Tibial nerve (tissue), 4 donors: ENCODE measurements around the gene EPHX1. TPM values are rescaled to one million over a fixed set of nuclear protein-coding genes. Genes with fewer than 3 reads are reported as not detected.

ENCODE experiments used
- DNase-seq, 2 donors: peaks; one replicate each; pipeline ENCODE4 v3.0.0-alpha.2; 2019; ENCODE audit warnings: low spot score in 2 of 2
- H3K27ac ChIP-seq, 4 donors: fragments of 200-600 bp; sonication (generic) in 3 of 4; one replicate each; pipeline ENCODE4 v1.5.1; 2017 to 2019; ENCODE audit warnings: mild to moderate bottlenecking in 1 of 4
- H3K27me3 ChIP-seq, 2 donors: fragments of 200-600 bp; sonication (generic) in 1 of 2; one replicate each; pipeline versions ENCODE4 v1.5.1 to v1.6.0; 2017 to 2019
- H3K36me3 ChIP-seq, 3 donors: fragments of 200-600 bp; sonication (generic); one replicate each; pipeline ENCODE4 v1.5.1; 2018 to 2019
- H3K4me1 ChIP-seq, 4 donors: fragments of 200-600 bp; sonication (generic) in 3 of 4; one replicate each; pipeline ENCODE4 v1.5.1; 2017 to 2019
- H3K4me3 ChIP-seq, 4 donors: fragments of 200-600 bp; sonication (generic) in 3 of 4; one replicate each; pipeline ENCODE4 v1.5.1; 2017 to 2019; ENCODE audit warnings: mild to moderate bottlenecking in 1 of 4, moderate library complexity in 1 of 4
- H3K9me3 ChIP-seq, 4 donors: fragments of 200-600 bp; sonication (generic) in 3 of 4; one replicate each; pipeline ENCODE4 v1.5.1; 2017 to 2019
- CTCF ChIP-seq, 5 experiments: fragments of 200-600 bp in 3 of 5; fragments of 450-650 bp in 2 of 5; sonication (generic) in 3 of 5; IDR thresholded peaks; one replicate each; pipeline ENCODE4 v1.5.1; 2016 to 2019; ENCODE audit warnings: antibody characterized with exemption in 5 of 5, mild to moderate bottlenecking in 3 of 5, moderate library complexity in 2 of 5
- EP300 ChIP-seq, 2 donors: sonication (generic); formaldehyde crosslinking; IDR thresholded peaks; one replicate each; pipeline ENCODE4 v1.6.1; 2017; ENCODE audit warnings: antibody characterized with exemption in 2 of 2, mild to moderate bottlenecking in 1 of 2
- POLR2A ChIP-seq, 2 donors: fragments of 450-650 bp; IDR thresholded peaks; one replicate each; pipeline ENCODE4 v1.6.1; 2017; ENCODE audit warnings: antibody characterized with exemption in 2 of 2, mild to moderate bottlenecking in 2 of 2, moderate library complexity in 2 of 2
- WGBS, 2 donors: methylation state at CpG; one replicate each; pipeline ENCODE4 v1.1.5; 2018; 5-methylcytosine and 5-hydroxymethylcytosine counted together
- total RNA-seq, 4 donors: library from RNA; depleted of rRNA; stranded (reverse); fragments of >200 nt; gene quantifications; one replicate each; pipeline ENCODE4 v1.1.0, GENCODE V29; 2016

The EPHX1 gene
- total RNA-seq, 4 donors from 2014 or later, result 80.1 to 203 (median 133) TPM

DNA sequence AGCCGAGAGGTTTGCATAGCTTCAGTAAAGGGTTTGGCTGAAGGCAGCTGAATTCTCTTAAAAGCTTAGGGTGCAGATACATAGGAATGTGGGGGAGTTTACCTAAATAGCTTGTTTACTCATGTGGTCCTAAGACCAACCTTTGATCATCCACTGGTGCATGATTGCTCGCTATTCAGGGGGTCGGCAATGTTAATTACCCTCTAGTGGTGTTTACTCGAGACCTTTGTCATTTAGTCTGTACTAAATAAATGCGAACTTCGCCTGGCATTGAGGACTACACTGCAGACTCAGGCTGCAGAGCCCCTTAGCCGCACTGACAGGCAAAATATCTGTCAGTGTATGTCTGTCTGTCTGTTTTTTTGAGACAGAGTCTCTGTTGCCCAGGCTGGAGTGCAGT, 40.4 kb downstream of the EPHX1 start:
- Histone ChIP-seq H3K4me1 (peaks cover 0 to 29% (median 5%) of the 10 kb centered on the region in 4 donors), H3K27ac (no peak overlapping the region), H3K4me3 (no peak overlapping the region), H3K36me3 (peaks cover 0 to 98% (median 16%) of the 10 kb centered on the region in 3 donors), H3K27me3 (no peaks in the 10 kb centered on the region), H3K9me3 (no peaks in the 10 kb centered on the region)
- WGBS, 2 donors, result 95% methylated on average over 7 of the region's 7 CpGs
- TF ChIP-seq CTCF (IDR thresholded peaks at IDR 0.05), result no peak
- DNase-seq, result no peak

GRCh38 chr1:225851805-225852204, 41.9 kb downstream of the EPHX1 start:
- Histone ChIP-seq H3K4me1 (peaks cover 0 to 29% (median 1%) of the 10 kb centered on the region in 4 donors), H3K4me3 (no peak overlapping the region), H3K27ac (no peak overlapping the region), H3K36me3 (peaks cover 0 to 98% (median 7%) of the 10 kb centered on the region in 3 donors), H3K27me3 (no peaks in the 10 kb centered on the region), H3K9me3 (no peaks in the 10 kb centered on the region)
- 43 to 51% methylated on average over 4 of the region's 4 CpGs for WGBS, 2 donors
- no peak for DNase-seq
- TF ChIP-seq POLR2A (IDR thresholded peaks at IDR 0.05) (no peak), EP300 (IDR thresholded peaks at IDR 0.05) (no peak), CTCF (IDR thresholded peaks at IDR 0.05) (no peak)

GRCh38 chr1:225852413-225853124, 42.6 kb downstream of the EPHX1 start:
- H3K27ac ChIP-seq, result no peak overlapping the region
- WGBS, 2 donors, result 83 to 88% methylated on average over 13 of the region's 13 CpGs
- DNase-seq, result no peak
- no peak overlapping the region for H3K4me3 ChIP-seq
- H3K4me1 ChIP-seq, result peaks cover 0 to 27% (median 1%) of the 10 kb centered on the region in 4 donors
- no peaks in the 10 kb centered on the region for H3K9me3 ChIP-seq
- no peaks in the 10 kb centered on the region for H3K27me3 ChIP-seq
- H3K36me3 ChIP-seq, result peaks cover 0 to 97% (median 5%) of the 10 kb centered on the region in 3 donors
- TF ChIP-seq CTCF (IDR thresholded peaks at IDR 0.05), result no peak
- no peak for TF ChIP-seq EP300 (IDR thresholded peaks at IDR 0.05)
- no peak for TF ChIP-seq POLR2A (IDR thresholded peaks at IDR 0.05)

DNA sequence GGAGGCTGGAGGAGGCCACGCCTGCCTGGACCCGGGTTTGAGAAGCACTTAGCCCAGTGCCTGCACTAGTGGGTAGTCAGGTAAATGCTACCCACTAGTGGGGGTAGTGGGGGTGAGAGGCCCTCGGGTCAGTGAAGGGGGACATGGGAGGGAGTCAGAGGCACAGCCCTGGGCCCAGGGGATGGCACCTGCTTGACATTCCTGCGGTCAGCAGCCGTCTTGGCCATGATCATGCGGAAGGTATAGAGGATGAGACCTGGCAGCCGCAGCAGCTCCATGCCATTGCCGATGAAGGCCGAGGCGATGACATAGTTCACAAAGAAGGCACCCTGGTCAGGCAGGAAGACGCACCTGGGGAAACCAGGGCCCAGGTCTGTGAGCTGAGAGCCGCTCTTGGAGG, 43.5 kb downstream of the EPHX1 start:
- Histone ChIP-seq H3K27me3 (no peaks in the 10 kb centered on the region), H3K27ac (no peak overlapping the region), H3K4me3 (no peak overlapping the region), H3K4me1 (peaks cover 0 to 20% (median 1%) of the 10 kb centered on the region in 4 donors), H3K36me3 (peaks cover 0 to 96% (median 5%) of the 10 kb centered on the region in 3 donors), H3K9me3 (no peaks in the 10 kb centered on the region)
- no peak for DNase-seq
- TF ChIP-seq POLR2A (IDR thresholded peaks at IDR 0.05) (no peak), EP300 (IDR thresholded peaks at IDR 0.05) (no peak), CTCF (IDR thresholded peaks at IDR 0.05) (no peak)
- WGBS, 2 donors, result 86 to 91% methylated on average over 12 of the region's 12 CpGs

DNA sequence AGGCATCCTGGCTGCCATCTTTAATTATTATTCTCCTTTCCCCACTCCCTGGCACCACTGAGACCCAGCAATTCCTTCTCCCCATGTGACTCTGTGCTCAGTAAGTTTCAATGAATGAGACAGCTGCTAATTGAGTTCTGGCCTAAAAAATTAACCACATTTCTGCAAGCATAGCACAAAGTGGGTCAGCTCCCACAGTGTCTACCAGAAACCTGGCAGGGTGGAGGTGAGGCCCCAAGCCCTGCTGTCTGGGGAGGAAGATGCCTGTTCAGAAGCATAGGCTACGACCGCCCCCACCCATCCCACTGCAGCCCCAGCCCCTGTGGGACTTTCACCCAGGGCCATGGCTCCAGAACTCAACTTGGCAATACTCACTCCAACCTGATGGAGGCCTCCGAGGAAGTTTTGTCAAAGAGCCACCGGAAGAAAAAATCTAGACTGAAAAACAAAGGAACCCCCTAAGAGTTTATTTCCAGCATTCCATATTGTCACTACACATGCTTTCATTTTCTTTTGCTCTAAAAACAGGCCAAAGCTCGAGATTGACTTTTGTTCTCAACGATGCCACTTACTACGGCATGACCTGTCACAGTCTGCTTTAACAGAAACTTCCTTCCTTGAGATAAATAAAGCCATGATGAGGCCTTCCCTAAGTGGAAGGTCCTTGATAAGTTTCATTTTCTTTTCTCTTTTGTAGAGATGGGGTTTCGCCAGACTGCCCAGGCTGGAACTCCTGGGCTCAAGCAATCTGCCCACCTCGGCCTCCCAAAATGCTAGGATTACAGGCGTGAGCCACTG, 45.8 kb downstream of the EPHX1 start:
- H3K4me3 ChIP-seq, result no peak overlapping the region

More for the DNA sequence above, 45.8 kb downstream of the EPHX1 start:
- Histone ChIP-seq H3K27me3 (no peaks in the 10 kb centered on the region), H3K9me3 (no peaks in the 10 kb centered on the region), H3K27ac (no peak overlapping the region), H3K4me1 (peaks cover 0 to 6% (median 0%) of the 10 kb centered on the region in 4 donors), H3K36me3 (peaks cover 0 to 96% (median 5%) of the 10 kb centered on the region in 3 donors)
- 78 to 87% methylated on average over 10 of the region's 10 CpGs for WGBS, 2 donors
- no peak for DNase-seq
- TF ChIP-seq CTCF (IDR thresholded peaks at IDR 0.05) (no peak), EP300 (IDR thresholded peaks at IDR 0.05) (no peak), POLR2A (IDR thresholded peaks at IDR 0.05) (no peak)
